ENCODE measurements around the gene PROCA1.
A peak's percentile ranks its signal among the peaks of the same experiment; 100 is the strongest.

Gene PROCA1

GRCh38 chr17:28711723-28712031, at the start of gene PROCA1:
Gene PROCA1 (minus strand): TSS chr17:28711888. CDS start chr17:28711660, 228 bp downstream.
- DNase-seq: no peak

- peak in 26 of 56 donors; percentile 13 to 72 (median 34) for DNase-seq
Observed at GRCh38 chr17:28760601-28761562, 49.2 kb upstream of the PROCA1 start.

- no peak for DNase-seq
Observed at GRCh38 chr17:28759256-28759865, 47.7 kb upstream of the PROCA1 start.

GRCh38 chr17:28758411-28759121, 46.9 kb upstream of the PROCA1 start:
- no peak for DNase-seq

GRCh38 chr17:28756049-28756804, 44.5 kb upstream of the PROCA1 start:
- no peak for DNase-seq

GRCh38 chr17:28755486-28755885, 43.8 kb upstream of the PROCA1 start:
- no peak for DNase-seq

GRCh38 chr17:28751600-28752366, 40.1 kb upstream of the PROCA1 start:
- DNase-seq: no peak

- DNase-seq: peak in 55 of 56 donors; percentile 40 to 97 (median 83)
Observed at GRCh38 chr17:28750178-28751047, 38.7 kb upstream of the PROCA1 start.

GRCh38 chr17:28749516-28750177, 38.0 kb upstream of the PROCA1 start:
- DNase-seq: no peak

- DNase-seq: peak in 1 of 56 donors; percentile 20
Observed at GRCh38 chr17:28748852-28749515, 37.3 kb upstream of the PROCA1 start.

- DNase-seq: no peak
Observed at GRCh38 chr17:28747801-28748750, 36.4 kb upstream of the PROCA1 start.

- peak in 51 of 56 donors; percentile 24 to 81 (median 67) for DNase-seq
Observed at GRCh38 chr17:28747051-28747691, 35.5 kb upstream of the PROCA1 start.

- DNase-seq: peak in 45 of 56 donors; percentile 25 to 81 (median 62)
Observed at GRCh38 chr17:28746611-28747050, 34.9 kb upstream of the PROCA1 start.

- peak in 2 of 56 donors; percentile 49 to 57 for DNase-seq
Observed at GRCh38 chr17:28745786-28746411, 34.2 kb upstream of the PROCA1 start.

GRCh38 chr17:28744972-28745785, 33.5 kb upstream of the PROCA1 start:
- DNase-seq: peak in 55 of 56 donors; percentile 26 to 97 (median 85)
